Body of pancreas (tissue), 4 donors: ENCODE measurements around the gene PCSK1N.

Experiments
- POLR2A ChIP-seq, 3 donors: fragments of 450-650 bp; IDR thresholded peaks; one replicate each; pipeline ENCODE4 v1.6.1; 2016; ENCODE audit warnings: antibody characterized with exemption in 3 of 3, mild to moderate bottlenecking in 2 of 3
- TF ChIP-seq, protein P1 (sequence below), 7 experiments: fragments of 450-650 bp in 4 of 7; fragments of 200-600 bp in 3 of 7; sonication (generic) in 3 of 7; IDR thresholded peaks; one replicate each; pipeline ENCODE4 v1.5.1; 2016 to 2019; ENCODE audit warnings: antibody characterized with exemption in 7 of 7

- TF ChIP-seq, protein P1, sequence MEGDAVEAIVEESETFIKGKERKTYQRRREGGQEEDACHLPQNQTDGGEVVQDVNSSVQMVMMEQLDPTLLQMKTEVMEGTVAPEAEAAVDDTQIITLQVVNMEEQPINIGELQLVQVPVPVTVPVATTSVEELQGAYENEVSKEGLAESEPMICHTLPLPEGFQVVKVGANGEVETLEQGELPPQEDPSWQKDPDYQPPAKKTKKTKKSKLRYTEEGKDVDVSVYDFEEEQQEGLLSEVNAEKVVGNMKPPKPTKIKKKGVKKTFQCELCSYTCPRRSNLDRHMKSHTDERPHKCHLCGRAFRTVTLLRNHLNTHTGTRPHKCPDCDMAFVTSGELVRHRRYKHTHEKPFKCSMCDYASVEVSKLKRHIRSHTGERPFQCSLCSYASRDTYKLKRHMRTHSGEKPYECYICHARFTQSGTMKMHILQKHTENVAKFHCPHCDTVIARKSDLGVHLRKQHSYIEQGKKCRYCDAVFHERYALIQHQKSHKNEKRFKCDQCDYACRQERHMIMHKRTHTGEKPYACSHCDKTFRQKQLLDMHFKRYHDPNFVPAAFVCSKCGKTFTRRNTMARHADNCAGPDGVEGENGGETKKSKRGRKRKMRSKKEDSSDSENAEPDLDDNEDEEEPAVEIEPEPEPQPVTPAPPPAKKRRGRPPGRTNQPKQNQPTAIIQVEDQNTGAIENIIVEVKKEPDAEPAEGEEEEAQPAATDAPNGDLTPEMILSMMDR (IDR thresholded peaks at IDR 0.05) = no peak
- no peak for TF ChIP-seq POLR2A (IDR thresholded peaks at IDR 0.05)
These were observed 1.8 kb downstream of the PCSK1N start for GRCh38 chrX:48833542-48834138.
